H1 (cell line): ENCODE data around the gene MLPH. TPM values are rescaled to one million over a fixed set of nuclear protein-coding genes. Genes with fewer than 3 reads are reported as not detected.

ENCODE experiments used
- CTCF ChIA-PET: fragments of 300-600 bp; sonication (Branson Sonifier 250); formaldehyde crosslinking; loops from one replicate; lab custom pipeline; 2021; ENCODE audit not compliant: partially characterized antibody; lab: Charles Lee
- POLR2A ChIA-PET: fragments of 300-600 bp; sonication (Branson Sonifier 250); formaldehyde crosslinking; loops from one replicate; lab custom pipeline; 2021; ENCODE audit warnings: inconsistent platforms; ENCODE audit not compliant: partially characterized antibody; lab: Charles Lee
- DNase-seq, 2 experiments: peaks; one replicate each; pipeline versions ENCODE4 v3.0.0 to v3.0.0-alpha.2; 2010 to 2022; ENCODE audit warnings: low spot score in 2 of 2, low read depth in 1 of 2, mixed read lengths in 1 of 2
- FAIRE-seq: peaks from 2 replicates; lab custom pipeline; 2011; peaks lifted over from hg19 to GRCh38; lab: Jason Lieb, UNC
- H2AFZ ChIP-seq: 2 replicates; pipeline ENCODE4 v1.8.1; 2012; ENCODE audit warnings: low read length, inconsistent platforms
- H2AK5ac ChIP-seq: 2 replicates; pipeline ENCODE4 v1.6.1; 2013; ENCODE audit warnings: low read depth, low read length
- H2BK120ac ChIP-seq: replicated peaks from 2 replicates; pipeline ENCODE3; 2013; ENCODE audit warnings: low read depth, low read length, inconsistent platforms
- H2BK12ac ChIP-seq: 2 replicates; pipeline ENCODE4 v1.6.1; 2013; ENCODE audit warnings: low read depth, low read length
- H2BK15ac ChIP-seq: 2 replicates; pipeline ENCODE4 v1.6.1; 2013; ENCODE audit warnings: low read length
- H2BK20ac ChIP-seq: 2 replicates; pipeline ENCODE4 v1.6.1; 2013; ENCODE audit warnings: low read length
- H2BK5ac ChIP-seq: 2 replicates; pipeline ENCODE4 v1.6.1; 2013; ENCODE audit warnings: low read depth, low read length
- H3K14ac ChIP-seq: 2 replicates; pipeline ENCODE4 v1.6.1; 2013; ENCODE audit warnings: inconsistent platforms; ENCODE audit not compliant: insufficient read length
- H3K18ac ChIP-seq: 2 replicates; pipeline ENCODE4 v1.6.1; 2013; ENCODE audit warnings: low read length; ENCODE audit errors: extremely low read depth
- H3K23ac ChIP-seq: 2 replicates; pipeline ENCODE4 v1.6.1; 2013; ENCODE audit warnings: inconsistent platforms; ENCODE audit not compliant: insufficient read length
- H3K23me2 ChIP-seq: 2 replicates; pipeline ENCODE4 v1.6.1; 2013; ENCODE audit warnings: low read depth, low read length
- H3K27ac ChIP-seq: 2 replicates; pipeline ENCODE4 v1.6.1; 2011; ENCODE audit warnings: low read depth, low read length, inconsistent platforms
- H3K27me3 ChIP-seq, 4 experiments: replicated peaks in 1 of 4; 1 replicate in 1 of 4; 2 replicates in 3 of 4; pipeline versions ENCODE4 v1.6.1 to v1.8.1; 2011 to 2013; ENCODE audit warnings: low read length in 3 of 4, mild to moderate bottlenecking in 3 of 4, inconsistent platforms in 2 of 4, mixed read lengths in 2 of 4, moderate library complexity in 1 of 4; ENCODE audit not compliant: control insufficient read depth in 3 of 4, insufficient read depth in 3 of 4; ENCODE audit errors: extremely low read depth in 1 of 4
- H3K36me3 ChIP-seq, 4 experiments: 2 replicates each; pipeline versions ENCODE4 v1.6.1 to v1.8.1; 2011 to 2013; ENCODE audit warnings: mild to moderate bottlenecking in 4 of 4, low read length in 3 of 4, moderate library complexity in 2 of 4, control low read depth in 1 of 4, inconsistent platforms in 1 of 4; ENCODE audit not compliant: insufficient read depth in 4 of 4, control insufficient read depth in 2 of 4
- H3K4ac ChIP-seq: replicated peaks from 2 replicates; pipeline ENCODE3; 2013; ENCODE audit warnings: low read length, low read depth, mixed read lengths, inconsistent platforms; ENCODE audit not compliant: insufficient read length
- H3K4me1 ChIP-seq, 4 experiments: replicated peaks in 1 of 4; 1 replicate in 1 of 4; 2 replicates in 3 of 4; pipeline versions ENCODE4 v1.6.1 to v1.8.1; 2011 to 2013; ENCODE audit warnings: low read length in 3 of 4, inconsistent platforms in 2 of 4, mixed read lengths in 1 of 4; ENCODE audit not compliant: insufficient read depth in 4 of 4, control insufficient read depth in 3 of 4
- H3K4me2 ChIP-seq, 2 experiments: 2 replicates each; pipeline versions ENCODE4 v1.6.1 to v1.8.1; 2011 to 2013; ENCODE audit warnings: low read depth in 2 of 2, low read length in 2 of 2, control low read depth in 1 of 2, inconsistent platforms in 1 of 2, mild to moderate bottlenecking in 1 of 2; ENCODE audit not compliant: insufficient read depth in 1 of 2
- H3K4me3 ChIP-seq, 4 experiments: fragments of 200-600, 300-600 bp in 1 of 4; sonication (generic), shearing (Covaris generic), sonication (Bioruptor Twin) in 1 of 4; 2 replicates each; pipeline versions ENCODE4 v1.5.1 to v1.8.1; 2011 to 2016; ENCODE audit warnings: low read length in 4 of 4, low read depth in 3 of 4, control low read depth in 2 of 4, inconsistent platforms in 2 of 4, mild to moderate bottlenecking in 2 of 4, mixed read lengths in 1 of 4, moderate library complexity in 1 of 4; ENCODE audit not compliant: insufficient read depth in 2 of 4; ENCODE audit errors: extremely low read depth in 1 of 4
- H3K56ac ChIP-seq: replicated peaks from 2 replicates; pipeline ENCODE3; 2013; ENCODE audit warnings: low read depth, mild to moderate bottlenecking, mixed read lengths, low read length, inconsistent platforms; ENCODE audit not compliant: insufficient read length
- H3K79me1 ChIP-seq: 2 replicates; pipeline ENCODE4 v1.6.1; 2013; ENCODE audit warnings: low read depth, low read length, control low read depth
- H3K79me2 ChIP-seq, 2 experiments: 2 replicates each; pipeline versions ENCODE4 v1.6.1 to v1.8.1; 2012 to 2013; ENCODE audit warnings: low read length in 2 of 2, mild to moderate bottlenecking in 2 of 2, inconsistent platforms in 1 of 2; ENCODE audit not compliant: insufficient read depth in 2 of 2, control insufficient read depth in 1 of 2
- H3K9ac ChIP-seq, 4 experiments: replicated peaks in 1 of 4; 1 replicate in 1 of 4; 2 replicates in 3 of 4; pipeline versions ENCODE4 v1.6.1 to v1.8.1; 2011 to 2013; ENCODE audit warnings: low read depth in 3 of 4, low read length in 3 of 4, control low read depth in 2 of 4, mild to moderate bottlenecking in 2 of 4, moderate library complexity in 2 of 4, inconsistent platforms in 1 of 4; ENCODE audit errors: extremely low read depth in 1 of 4
- H3K9me3 ChIP-seq, 2 experiments: 2 replicates each; pipeline versions ENCODE4 v1.6.1 to v1.8.1; 2012 to 2013; ENCODE audit warnings: mild to moderate bottlenecking in 2 of 2, moderate library complexity in 2 of 2, control low read depth in 1 of 2, inconsistent platforms in 1 of 2, low read depth in 1 of 2, low read length in 1 of 2, mixed read lengths in 1 of 2; ENCODE audit not compliant: insufficient read depth in 2 of 2
- H4K20me1 ChIP-seq, 2 experiments: replicated peaks in 1 of 2; 2 replicates each; pipeline versions ENCODE3 to v1.8.1; 2011 to 2013; ENCODE audit warnings: inconsistent platforms in 2 of 2, low read length in 2 of 2, mild to moderate bottlenecking in 1 of 2; ENCODE audit not compliant: insufficient read depth in 2 of 2, control insufficient read depth in 1 of 2
- H4K5ac ChIP-seq: 2 replicates; pipeline ENCODE4 v1.6.1; 2013; ENCODE audit warnings: low read length, low read depth, mixed read lengths, inconsistent platforms; ENCODE audit not compliant: insufficient read length
- H4K8ac ChIP-seq: 2 replicates; pipeline ENCODE4 v1.8.0; 2013; ENCODE audit warnings: mild to moderate bottlenecking, moderate library complexity, low read length, inconsistent platforms; ENCODE audit not compliant: insufficient read depth; ENCODE audit errors: extremely low read depth
- H4K91ac ChIP-seq: replicated peaks from 2 replicates; pipeline ENCODE3; 2013; ENCODE audit warnings: low read length, mixed read lengths, inconsistent platforms; ENCODE audit not compliant: insufficient read length
- BRCA1 ChIP-seq: IDR thresholded peaks from 2 replicates; pipeline ENCODE4 v1.6.1; 2012; ENCODE audit warnings: low read depth, low read length, improper control_type of control experiment
- EP300 ChIP-seq, 2 experiments: IDR thresholded peaks; 1 replicate in 1 of 2; 2 replicates in 1 of 2; pipeline ENCODE4 v1.6.1; 2011 to 2012; ENCODE audit warnings: low read depth in 2 of 2, low read length in 2 of 2, mild to moderate bottlenecking in 2 of 2, borderline replicate concordance in 1 of 2, inconsistent platforms in 1 of 2, moderate library complexity in 1 of 2
- KDM1A ChIP-seq: fragments of 200-600, 300-600 bp; sonication (generic); IDR thresholded peaks from 2 replicates; pipeline ENCODE4 v1.7.1; 2016; ENCODE audit warnings: mild to moderate bottlenecking, low read length, borderline replicate concordance
- PHF8 ChIP-seq: fragments of 200-600 bp; sonication (generic); conservative IDR thresholded peaks from 2 replicates; pipeline ENCODE4 v1.7.1; 2012; ENCODE audit warnings: low read depth, mild to moderate bottlenecking, inconsistent platforms, low read length, moderate library complexity
- USF2 ChIP-seq: IDR thresholded peaks from 2 replicates; pipeline ENCODE4 v1.6.1; 2011; ENCODE audit warnings: low read length, improper control_type of control experiment
- WGBS, 2 experiments: shearing (Covaris generic) in 1 of 2; methylation state at CpG; one replicate each; pipeline versions ENCODE4 v1.1.6 to v1.1.7; 2013 to 2015; ENCODE audit warnings: low lambda C conversion rate in 2 of 2, mixed read lengths in 2 of 2, inconsistent platforms in 1 of 2, low coverage in 1 of 2, missing lambda C conversion rate in 1 of 2; ENCODE audit not compliant: insufficient replicate concordance in 2 of 2, insufficient coverage in 1 of 2, insufficient read length in 1 of 2; ENCODE audit errors: extremely low coverage in 1 of 2, missing lambda C conversion rate in 1 of 2; 5-methylcytosine and 5-hydroxymethylcytosine counted together
- polyA plus RNA-seq, 7 experiments: library from polyadenylated mRNA; depleted of rRNA in 3 of 7; stranded (reverse) in 5 of 7; unstranded in 2 of 7; fragments of >200 nt in 5 of 7; fragments of 200-250 nt in 2 of 7; gene quantifications; 1 replicate in 5 of 7; 2 replicates in 1 of 7; 4 replicates in 1 of 7; pipeline versions ENCODE4 v1.2.1 to v1.2.3, GENCODE V29; 2011 to 2013; ENCODE audit warnings: missing spikeins in 2 of 7, mixed read lengths in 2 of 7
- total RNA-seq: library from RNA; stranded (reverse); fragmentation: NEBNext Ultra II Directional; extraction: Animal tissue kit (Norgen Biotek cat#: 25700); gene quantifications from 2 replicates; pipeline ENCODE4 v1.2.1, GENCODE V29; 2021

Gene MLPH
- total and polyA plus RNA-seq, 2 of the 8 experiments (the other 6 are each of a cell fraction or from before 2014, with no cell fraction given): 12.7 to 17.0 TPM

GRCh38 chr2:237501892-237502513 is 15.0 kb downstream of the MLPH start:
- H2BK120ac ChIP-seq: no peak overlapping the region
- H3K4ac ChIP-seq: no peak overlapping the region
- H2BK5ac ChIP-seq: no peak overlapping the region
- no peak overlapping the region for H4K5ac ChIP-seq
- no peaks in the 10 kb centered on the region for H3K27me3 ChIP-seq
- no peak overlapping the region for H3K9ac ChIP-seq
- H3K23ac ChIP-seq: no peak overlapping the region
- peaks cover 1% of the 10 kb centered on the region; the same call in 1 of the 2 replicates for H3K23me2 ChIP-seq
- CTCF ChIA-PET: interaction anchor here (1.0 to 9.1 kb wide), 5 partner anchors 8 to 37 kb away, joined by 4 to 78 read pairs (median 6); no protein-coding TSS in a partner anchor
- WGBS, 2 experiments: 91% methylated on average over 2 of the region's 2 CpGs; no CpG with 5 or more reads in 1 of the 2 experiments
- H3K4me1 ChIP-seq: peaks cover 0 to under 1% (median 0%) of the 10 kb centered on the region in 4 experiments; a peak in 5 of 7 replicates
- H3K79me1 ChIP-seq: no peaks in the 10 kb centered on the region; the same call in 1 of the 2 replicates
- H4K8ac ChIP-seq: no peak overlapping the region
- H3K56ac ChIP-seq: no peak overlapping the region
- no peak overlapping the region for H3K27ac ChIP-seq
- peaks cover 0 to 3% of the 10 kb centered on the region in 2 experiments; a peak in 1 of 4 replicates for H3K9me3 ChIP-seq
- no peaks in the 10 kb centered on the region for H4K20me1 ChIP-seq
- H2AK5ac ChIP-seq: no peak overlapping the region
- DNase-seq (no peak), FAIRE-seq (no peak)
- no peak overlapping the region for H2BK20ac ChIP-seq
- no peaks in the 10 kb centered on the region; a peak in 1 of 8 replicates for H3K36me3 ChIP-seq
- H2BK12ac ChIP-seq: no peak overlapping the region
- no peaks in the 10 kb centered on the region for H3K79me2 ChIP-seq
- H3K14ac ChIP-seq: no peak overlapping the region
- no peak overlapping the region for H4K91ac ChIP-seq
- POLR2A ChIA-PET: interaction anchor here (0.8 kb wide), 1 partner anchor 13 kb away, joined by 3 read pairs; no protein-coding TSS in a partner anchor
- H3K18ac ChIP-seq: no peak overlapping the region
- no peak overlapping the region for H3K4me3 ChIP-seq
- H2AFZ ChIP-seq: no peak overlapping the region
- no peak overlapping the region for H2BK15ac ChIP-seq
- H3K4me2 ChIP-seq: no peak overlapping the region
- no peak for TF ChIP-seq EP300 (IDR thresholded peaks at IDR 0.05; ENCODE audit: borderline replicate concordance in 1 of 2, low read depth in 2 of 2, low read length in 2 of 2)
- TF ChIP-seq PHF8: no peak
- TF ChIP-seq BRCA1: no peak
- TF ChIP-seq KDM1A: no peak
- no peak for TF ChIP-seq USF2
